Tibial nerve (tissue), 4 donors: Measurements from ENCODE around the gene PTPRU. TPM values are rescaled to one million over a fixed set of nuclear protein-coding genes. Genes with fewer than 3 reads are reported as not detected.
A peak's percentile ranks its signal among the peaks of the same experiment; 100 is the strongest.

Experiments used
- DNase-seq, 2 donors: peaks; one replicate each; pipeline ENCODE4 v3.0.0-alpha.2; 2019; ENCODE audit warnings: low spot score in 2 of 2
- H3K27ac ChIP-seq, 4 donors: fragments of 200-600 bp; sonication (generic) in 3 of 4; one replicate each; pipeline ENCODE4 v1.5.1; 2017 to 2019; ENCODE audit warnings: mild to moderate bottlenecking in 1 of 4
- H3K27me3 ChIP-seq, 2 donors: fragments of 200-600 bp; sonication (generic) in 1 of 2; one replicate each; pipeline versions ENCODE4 v1.5.1 to v1.6.0; 2017 to 2019
- H3K36me3 ChIP-seq, 3 donors: fragments of 200-600 bp; sonication (generic); one replicate each; pipeline ENCODE4 v1.5.1; 2018 to 2019
- H3K4me1 ChIP-seq, 4 donors: fragments of 200-600 bp; sonication (generic) in 3 of 4; one replicate each; pipeline ENCODE4 v1.5.1; 2017 to 2019
- H3K4me3 ChIP-seq, 4 donors: fragments of 200-600 bp; sonication (generic) in 3 of 4; one replicate each; pipeline ENCODE4 v1.5.1; 2017 to 2019; ENCODE audit warnings: mild to moderate bottlenecking in 1 of 4, moderate library complexity in 1 of 4
- H3K9me3 ChIP-seq, 4 donors: fragments of 200-600 bp; sonication (generic) in 3 of 4; one replicate each; pipeline ENCODE4 v1.5.1; 2017 to 2019
- CTCF ChIP-seq, 5 experiments: fragments of 200-600 bp in 3 of 5; fragments of 450-650 bp in 2 of 5; sonication (generic) in 3 of 5; IDR thresholded peaks; one replicate each; pipeline ENCODE4 v1.5.1; 2016 to 2019; ENCODE audit warnings: antibody characterized with exemption in 5 of 5, mild to moderate bottlenecking in 3 of 5, moderate library complexity in 2 of 5
- EP300 ChIP-seq, 2 donors: sonication (generic); formaldehyde crosslinking; IDR thresholded peaks; one replicate each; pipeline ENCODE4 v1.6.1; 2017; ENCODE audit warnings: antibody characterized with exemption in 2 of 2, mild to moderate bottlenecking in 1 of 2
- POLR2A ChIP-seq, 2 donors: fragments of 450-650 bp; IDR thresholded peaks; one replicate each; pipeline ENCODE4 v1.6.1; 2017; ENCODE audit warnings: antibody characterized with exemption in 2 of 2, mild to moderate bottlenecking in 2 of 2, moderate library complexity in 2 of 2
- WGBS, 2 donors: methylation state at CpG; one replicate each; pipeline ENCODE4 v1.1.5; 2018; 5-methylcytosine and 5-hydroxymethylcytosine counted together
- total RNA-seq, 4 donors: library from RNA; depleted of rRNA; stranded (reverse); fragments of >200 nt; gene quantifications; one replicate each; pipeline ENCODE4 v1.1.0, GENCODE V29; 2016

The PTPRU gene
- total RNA-seq, 4 donors from 2014 or later, result 52.1 to 75.6 (median 63.7) TPM

GRCh38 chr1:29245876-29246275, 9.6 kb downstream of the PTPRU start:
- H3K9me3 ChIP-seq, result no peaks in the 10 kb centered on the region
- no peaks in the 10 kb centered on the region for H3K27me3 ChIP-seq
- no peak for DNase-seq
- TF ChIP-seq CTCF (IDR thresholded peaks at IDR 0.05) (peak in 2 of 5 experiments; percentile 32 to 33), EP300 (IDR thresholded peaks at IDR 0.05) (no peak)
- no peaks in the 10 kb centered on the region for H3K36me3 ChIP-seq
- H3K4me1 ChIP-seq, result no peaks in the 10 kb centered on the region
- H3K27ac ChIP-seq, result no peak overlapping the region
- 62 to 65% methylated on average over 5 of the region's 5 CpGs for WGBS, 2 donors
- no peak overlapping the region for H3K4me3 ChIP-seq

GRCh38 chr1:29247044-29247443, 10.7 kb downstream of the PTPRU start:
- no peak overlapping the region for H3K4me3 ChIP-seq
- no peak overlapping the region for H3K27ac ChIP-seq
- TF ChIP-seq EP300 (IDR thresholded peaks at IDR 0.05) (no peak), CTCF (IDR thresholded peaks at IDR 0.05) (no peak), POLR2A (IDR thresholded peaks at IDR 0.05) (no peak)
- H3K27me3 ChIP-seq, result no peaks in the 10 kb centered on the region
- H3K4me1 ChIP-seq, result no peaks in the 10 kb centered on the region
- 22 to 64% methylated on average over 1 to 3 of the region's 3 CpGs for WGBS, 2 donors
- no peaks in the 10 kb centered on the region for H3K9me3 ChIP-seq
- no peaks in the 10 kb centered on the region for H3K36me3 ChIP-seq
- DNase-seq, result no peak

- DNase-seq, result no peak
- no peak overlapping the region for H3K4me3 ChIP-seq
- no peaks in the 10 kb centered on the region for H3K9me3 ChIP-seq
- H3K27ac ChIP-seq, result no peak overlapping the region
- no peaks in the 10 kb centered on the region for H3K36me3 ChIP-seq
- WGBS, 2 donors, result 74 to 81% methylated on average over 8 of the region's 8 CpGs
- no peaks in the 10 kb centered on the region for H3K4me1 ChIP-seq
- H3K27me3 ChIP-seq, result no peaks in the 10 kb centered on the region
- TF ChIP-seq POLR2A (IDR thresholded peaks at IDR 0.05) (no peak), CTCF (IDR thresholded peaks at IDR 0.05) (no peak), EP300 (IDR thresholded peaks at IDR 0.05) (no peak)
Measured at GRCh38 chr1:29247571-29248273, 11.4 kb downstream of the PTPRU start.

- DNase-seq, result no peak
- H3K4me3 ChIP-seq, result no peak overlapping the region
- no peaks in the 10 kb centered on the region for H3K36me3 ChIP-seq
- no peaks in the 10 kb centered on the region for H3K27me3 ChIP-seq
- WGBS, 2 donors, result 76 to 79% methylated on average over 2 of the region's 2 CpGs
- no peak for TF ChIP-seq EP300 (IDR thresholded peaks at IDR 0.05)
- TF ChIP-seq POLR2A (IDR thresholded peaks at IDR 0.05), result no peak
- TF ChIP-seq CTCF (IDR thresholded peaks at IDR 0.05), result no peak
- no peaks in the 10 kb centered on the region for H3K9me3 ChIP-seq
- no peak overlapping the region for H3K27ac ChIP-seq
- no peaks in the 10 kb centered on the region for H3K4me1 ChIP-seq
Measured at GRCh38 chr1:29248409-29248808, 12.1 kb downstream of the PTPRU start.

- DNase-seq, result no peak
- H3K4me1 ChIP-seq, result no peaks in the 10 kb centered on the region
- 51 to 53% methylated on average over 8 of the region's 8 CpGs for WGBS, 2 donors
- no peak overlapping the region for H3K27ac ChIP-seq
- H3K27me3 ChIP-seq, result no peaks in the 10 kb centered on the region
- H3K9me3 ChIP-seq, result no peaks in the 10 kb centered on the region
- no peak overlapping the region for H3K4me3 ChIP-seq
- no peak for TF ChIP-seq EP300 (IDR thresholded peaks at IDR 0.05)
- no peak for TF ChIP-seq POLR2A (IDR thresholded peaks at IDR 0.05)
- no peak for TF ChIP-seq CTCF (IDR thresholded peaks at IDR 0.05)
- no peaks in the 10 kb centered on the region for H3K36me3 ChIP-seq
Measured at GRCh38 chr1:29249170-29249691, 12.9 kb downstream of the PTPRU start.
